HG03442 (cell line): ENCODE measurements around the gene ZSWIM6.

ENCODE experiments used
- ATAC-seq: cut with Tn5 transposase; IDR thresholded peaks from one replicate; pipeline ENCODE4 v1.9.1; 2021; ENCODE audit warnings: mild to moderate bottlenecking, moderate library complexity; ENCODE audit not compliant: unreplicated experiment

ZSWIM6 gene

DNA sequence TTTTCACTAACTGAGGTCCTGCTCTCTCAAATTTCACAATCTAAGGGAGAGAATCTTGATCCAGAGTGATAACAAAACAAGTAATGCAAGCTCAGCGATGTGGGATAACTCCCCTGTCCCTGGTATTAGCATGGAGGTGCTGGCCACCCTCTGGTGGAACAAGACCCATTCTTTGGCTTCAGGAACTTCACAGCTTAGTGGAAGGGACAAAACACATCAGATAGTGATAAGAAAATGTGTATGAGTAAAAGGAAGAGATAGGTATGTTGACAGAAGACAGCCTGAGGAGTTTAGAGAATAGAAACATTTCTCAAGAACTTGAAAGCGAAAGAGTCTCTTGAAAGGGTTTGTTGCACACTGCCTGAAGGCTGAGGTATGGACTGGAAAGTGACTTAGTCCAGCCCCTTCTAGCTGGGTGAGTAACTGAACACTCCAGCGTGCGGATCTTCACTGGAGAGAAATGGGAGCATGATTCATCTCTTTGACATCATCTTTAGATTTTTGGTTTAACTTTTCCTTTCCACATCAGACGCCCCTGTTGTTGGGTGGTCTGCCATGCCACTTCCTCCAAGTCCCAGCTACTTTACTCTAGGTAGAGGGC lies 25.4 kb upstream of the ZSWIM6 start:
- ATAC-seq: no peak

- no peak for ATAC-seq
Observed at GRCh38 chr5:61307191-61307590, 24.9 kb upstream of the ZSWIM6 start.

DNA sequence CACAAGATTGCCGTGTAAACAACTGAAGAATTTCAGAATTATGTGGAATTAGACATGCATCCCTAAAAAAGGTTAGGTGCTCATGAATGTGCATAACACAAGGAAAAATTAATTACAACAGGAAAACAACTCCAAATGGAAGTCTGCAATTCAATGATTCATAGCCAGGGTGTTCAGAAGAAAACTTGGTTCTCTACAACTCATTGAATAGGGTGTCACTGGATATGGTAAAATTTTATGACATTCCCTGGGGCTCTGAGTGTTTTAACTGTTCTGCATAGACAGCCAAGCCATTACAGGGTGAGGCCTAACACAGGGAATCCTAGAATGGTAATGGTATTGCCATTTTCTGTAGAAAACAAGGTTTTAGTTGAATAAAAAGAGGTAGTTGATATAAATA lies 24.4 kb upstream of the ZSWIM6 start:
- ATAC-seq: no peak

- no peak for ATAC-seq
Observed at GRCh38 chr5:61308712-61309111, 23.3 kb upstream of the ZSWIM6 start.

GRCh38 chr5:61309115-61309514 lies 22.9 kb upstream of the ZSWIM6 start:
- no peak for ATAC-seq

DNA sequence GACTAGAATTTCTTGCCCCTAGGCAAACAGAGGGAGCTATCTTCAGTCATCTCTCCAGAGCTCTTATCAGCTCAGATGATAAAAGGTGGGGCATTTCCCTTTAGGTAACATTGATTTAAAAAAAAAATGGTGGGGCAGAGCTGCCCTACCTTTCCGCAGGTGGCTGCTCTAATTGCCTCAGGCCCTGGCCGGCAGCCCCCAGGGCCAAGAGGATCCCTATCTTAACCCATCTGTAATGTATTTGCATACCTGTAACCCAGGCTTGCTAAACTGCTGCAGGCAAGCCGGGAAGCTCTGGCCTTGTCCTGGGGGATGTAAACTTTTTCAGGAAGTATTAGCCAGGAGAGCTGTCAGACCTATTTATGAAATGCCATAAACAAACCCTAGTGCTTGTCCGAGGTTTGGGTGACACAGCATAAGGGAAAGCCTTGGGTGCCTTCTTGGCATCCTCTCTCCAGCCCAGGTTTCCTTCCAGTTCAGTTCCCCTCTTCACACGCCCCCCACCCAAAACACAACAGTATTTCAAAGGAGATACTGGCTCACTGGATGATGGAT lies 20.9 kb upstream of the ZSWIM6 start:
- ATAC-seq: no peak

DNA sequence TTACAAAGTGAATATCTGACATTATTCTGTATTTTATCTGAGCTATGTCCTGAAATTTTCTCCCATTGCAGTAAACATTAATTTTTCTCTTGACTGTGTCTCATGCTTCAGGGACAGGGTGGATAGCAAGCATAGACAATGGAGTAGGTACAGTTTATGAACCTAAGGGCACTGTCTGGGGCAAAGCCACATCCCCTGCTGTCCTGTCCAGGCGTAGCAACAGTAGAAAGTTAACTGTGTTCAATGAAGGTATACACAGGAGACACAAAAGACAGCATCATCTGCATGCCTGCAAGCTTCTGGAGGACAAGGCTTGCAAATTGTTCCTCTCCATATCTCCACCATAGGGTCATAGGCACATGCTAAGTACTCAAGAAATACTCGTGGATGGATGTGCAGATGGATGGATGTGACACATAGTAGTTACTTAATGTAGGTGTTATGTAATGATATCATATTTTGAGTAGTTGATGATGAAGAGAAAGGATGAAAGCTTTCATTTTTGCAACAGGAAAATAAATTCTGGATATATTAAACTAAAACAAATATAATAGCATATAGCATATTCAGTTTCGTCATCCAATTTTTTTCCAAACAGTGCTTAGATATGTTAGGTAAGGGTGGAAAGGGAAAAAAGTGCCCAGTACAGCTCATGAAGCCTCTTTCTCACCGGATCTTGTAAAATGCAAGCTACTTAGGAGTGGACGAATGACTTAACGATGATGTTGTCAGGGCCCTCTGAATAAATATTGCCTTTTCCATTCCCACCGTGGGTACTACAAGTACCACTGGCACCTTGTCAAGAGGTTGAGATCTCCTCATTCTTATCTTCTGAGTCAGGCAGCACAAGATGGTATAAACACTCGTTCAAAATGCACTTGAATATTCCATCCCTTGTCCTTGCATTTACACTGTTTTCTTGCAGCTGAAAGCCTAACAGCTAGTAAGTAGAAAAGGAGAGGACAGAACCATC lies 19.9 kb upstream of the ZSWIM6 start:
- no peak for ATAC-seq

DNA sequence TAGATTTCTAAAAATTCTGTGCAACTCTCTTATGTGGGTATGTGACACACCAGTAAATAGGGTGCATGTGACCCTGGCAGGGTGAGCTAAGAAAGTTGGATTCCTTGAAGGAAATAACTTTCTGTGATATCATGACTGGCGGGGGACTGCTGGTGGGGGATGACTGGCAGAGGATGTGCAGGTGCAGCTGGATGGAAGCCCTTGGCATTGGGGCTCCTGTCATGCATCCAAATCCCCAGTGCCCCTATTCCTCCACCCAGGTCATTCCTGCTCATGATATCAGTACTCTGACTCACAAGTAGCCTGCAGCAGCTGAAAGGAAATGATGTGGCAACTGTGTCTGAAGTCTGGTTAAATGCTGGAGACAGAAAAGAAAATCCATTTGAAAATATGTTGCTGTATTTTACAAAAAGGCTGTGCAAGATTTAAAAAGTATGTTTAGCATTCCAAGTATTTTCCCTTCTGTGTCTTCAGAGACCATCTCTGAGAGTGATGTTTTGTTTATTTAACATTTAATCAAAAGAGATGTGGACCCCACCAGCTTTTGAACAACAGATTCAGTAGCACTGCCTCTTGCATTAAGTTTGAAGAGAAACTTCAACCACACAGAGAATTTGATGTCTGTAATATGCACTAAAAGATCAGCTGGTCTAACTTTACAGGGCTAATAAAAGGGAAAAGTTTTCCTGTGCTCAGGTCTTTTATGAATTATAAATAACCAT lies 17.9 kb upstream of the ZSWIM6 start:
- ATAC-seq: no peak

DNA sequence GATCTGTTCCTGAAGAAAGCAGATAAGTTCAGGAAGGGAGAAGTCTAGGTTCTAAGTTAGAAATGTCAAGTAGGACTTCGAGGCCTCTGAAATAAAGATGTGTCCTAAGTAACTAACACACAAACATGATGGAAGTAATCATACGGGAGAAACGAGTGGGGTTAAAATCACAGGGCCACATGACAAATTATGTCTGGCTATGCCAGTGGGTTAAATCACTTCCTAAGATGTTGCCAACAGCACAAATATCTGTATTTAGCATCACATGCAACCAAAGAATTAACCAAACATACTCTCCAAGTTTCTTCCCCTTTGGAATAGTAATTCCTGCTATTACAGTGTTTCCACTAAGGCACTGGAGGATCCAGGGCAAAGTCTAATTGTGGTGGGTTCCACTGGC lies 13.7 kb upstream of the ZSWIM6 start:
- no peak for ATAC-seq

- peak; percentile 99 for ATAC-seq
Observed at GRCh38 chr5:61319388-61320146, 12.5 kb upstream of the ZSWIM6 start.

DNA sequence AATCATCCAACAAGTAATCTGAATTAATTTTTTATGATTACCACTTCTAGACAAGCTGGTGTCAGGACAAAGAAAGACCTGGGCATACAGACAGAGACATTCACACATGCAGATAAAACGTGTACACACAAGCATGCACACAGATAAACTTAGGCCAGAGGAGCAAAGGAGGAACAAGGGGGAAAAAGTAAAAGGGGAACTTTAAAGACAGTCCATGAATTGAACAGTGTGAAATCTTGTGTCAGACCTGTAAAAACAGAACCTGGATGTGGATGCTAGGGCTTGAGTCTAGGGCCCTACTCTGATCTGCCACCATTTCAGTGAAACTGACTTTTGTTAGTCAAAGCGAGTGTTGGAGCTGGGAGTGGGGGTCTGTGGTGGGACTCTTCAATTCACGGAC lies 11.2 kb upstream of the ZSWIM6 start:
- ATAC-seq: no peak

- no peak for ATAC-seq
Observed at GRCh38 chr5:61321669-61322068, 10.4 kb upstream of the ZSWIM6 start.

- no peak for ATAC-seq
Observed at GRCh38 chr5:61322738-61323725, 9.0 kb upstream of the ZSWIM6 start.

DNA sequence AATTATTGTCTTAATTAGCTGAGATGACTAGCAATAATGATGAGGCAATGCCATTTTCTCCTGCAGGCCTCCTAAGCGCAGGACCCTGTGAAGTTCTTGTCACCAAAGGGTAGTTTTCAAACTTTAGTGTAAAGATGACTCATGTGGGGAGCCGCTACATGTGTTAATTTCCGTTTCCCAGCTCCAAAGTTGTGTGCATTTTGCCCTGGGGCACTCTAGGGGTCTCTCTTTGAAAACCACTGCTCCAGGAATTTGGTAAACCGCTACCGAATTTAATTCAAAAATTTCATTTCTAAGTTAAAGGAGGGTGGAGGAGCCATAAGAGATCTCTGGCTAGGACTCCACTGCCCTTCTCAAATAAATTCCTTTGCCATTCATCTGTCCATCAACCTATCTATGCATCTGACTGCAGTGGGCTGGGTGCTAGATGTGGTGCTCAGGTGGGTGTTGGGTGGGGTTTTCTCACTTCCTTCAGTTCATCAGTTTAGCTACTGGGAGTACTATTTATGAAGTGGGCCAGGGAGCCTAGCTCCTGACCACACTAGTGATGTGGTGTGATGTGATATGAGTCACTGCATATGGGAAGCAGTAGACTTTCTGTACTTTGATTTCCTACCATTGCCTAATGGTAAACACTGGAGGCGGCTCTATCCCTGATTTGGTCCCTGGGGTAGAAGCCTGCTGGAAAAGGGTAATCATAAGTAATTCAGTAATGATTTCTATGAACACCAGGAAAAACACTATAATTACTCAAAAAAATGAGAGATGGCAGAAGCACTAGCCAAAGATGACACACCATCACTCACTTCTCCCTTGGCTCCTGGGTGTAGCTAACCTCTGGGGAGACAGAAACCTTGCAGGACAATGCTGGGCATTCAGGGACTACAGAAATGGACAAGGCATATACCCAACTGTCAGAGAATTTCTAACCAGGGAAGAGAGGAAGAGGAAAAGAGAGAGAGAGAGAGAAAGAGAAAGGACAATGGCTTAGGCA lies 4.0 kb upstream of the ZSWIM6 start:
- ATAC-seq: peak; percentile 48

- ATAC-seq: no peak
Observed at GRCh38 chr5:61328791-61329549, 3.1 kb upstream of the ZSWIM6 start.

DNA sequence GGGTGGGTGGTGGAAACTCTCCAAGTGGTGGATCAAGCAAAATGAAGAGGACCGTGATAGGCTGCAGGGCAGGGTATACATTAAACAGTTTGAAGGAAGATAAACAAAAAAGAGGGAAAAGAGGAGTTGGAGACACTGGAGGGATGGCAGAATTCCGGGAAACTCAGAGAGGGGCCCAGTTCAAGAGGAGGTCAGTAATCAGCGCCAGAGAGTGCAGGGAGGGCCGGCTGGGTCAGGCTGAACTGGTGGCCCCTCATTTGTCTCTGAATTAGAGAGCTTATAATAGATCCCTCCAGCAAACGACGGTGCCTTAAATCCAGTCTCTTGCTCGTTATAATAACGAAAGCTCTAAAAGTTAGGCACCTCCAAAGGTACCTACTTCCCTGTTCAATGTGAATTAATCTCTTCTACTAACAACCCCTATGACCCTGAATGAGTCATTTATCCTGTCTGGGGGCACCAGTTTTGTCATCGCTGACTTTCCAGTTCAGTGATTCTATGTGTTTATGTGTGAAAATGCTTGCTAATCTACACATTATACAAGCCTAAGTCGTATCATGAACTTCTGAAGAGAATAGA lies 2.4 kb upstream of the ZSWIM6 start:
- no peak for ATAC-seq

DNA sequence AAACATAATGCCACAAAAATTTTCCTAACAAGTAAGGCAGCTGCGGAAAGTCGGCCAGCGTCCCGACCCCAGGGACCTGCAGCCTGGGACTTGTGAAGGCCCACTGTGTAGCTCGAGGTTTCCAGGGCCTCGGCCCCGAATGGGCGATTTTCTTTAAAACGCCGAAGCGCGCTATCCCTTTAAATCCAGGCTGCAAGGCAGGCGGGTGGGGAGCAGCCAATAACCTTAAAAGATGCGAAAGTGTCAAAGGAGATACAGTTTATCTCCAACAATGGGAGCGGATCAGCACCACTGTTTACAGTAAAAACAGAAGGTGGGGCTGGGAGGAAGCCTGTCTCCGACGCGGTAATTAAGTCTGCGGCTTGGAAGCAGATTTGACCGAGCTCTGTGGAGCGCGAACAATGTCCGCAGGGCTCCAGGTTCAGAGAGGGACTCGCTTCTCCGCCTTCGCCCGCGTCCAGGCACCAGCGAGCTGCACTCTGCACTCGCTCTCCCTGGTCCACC lies 1.7 kb upstream of the ZSWIM6 start:
- ATAC-seq: no peak
